Astrocyte (in vitro differentiated cells and primary cell): ENCODE results near the gene FCN3.

Experiments used
- CTCF ChIP-seq: IDR thresholded peaks from 2 replicates; pipeline ENCODE4 v1.5.1; 2011; ENCODE audit warnings: low read depth, mild to moderate bottlenecking, inconsistent platforms, low read length, moderate library complexity; ENCODE audit not compliant: insufficient read depth
- EZH2 ChIP-seq: IDR thresholded peaks from 2 replicates; pipeline ENCODE4 v1.6.1; 2012; ENCODE audit warnings: mild to moderate bottlenecking, low read length, inconsistent platforms; ENCODE audit not compliant: insufficient read depth

DNA sequence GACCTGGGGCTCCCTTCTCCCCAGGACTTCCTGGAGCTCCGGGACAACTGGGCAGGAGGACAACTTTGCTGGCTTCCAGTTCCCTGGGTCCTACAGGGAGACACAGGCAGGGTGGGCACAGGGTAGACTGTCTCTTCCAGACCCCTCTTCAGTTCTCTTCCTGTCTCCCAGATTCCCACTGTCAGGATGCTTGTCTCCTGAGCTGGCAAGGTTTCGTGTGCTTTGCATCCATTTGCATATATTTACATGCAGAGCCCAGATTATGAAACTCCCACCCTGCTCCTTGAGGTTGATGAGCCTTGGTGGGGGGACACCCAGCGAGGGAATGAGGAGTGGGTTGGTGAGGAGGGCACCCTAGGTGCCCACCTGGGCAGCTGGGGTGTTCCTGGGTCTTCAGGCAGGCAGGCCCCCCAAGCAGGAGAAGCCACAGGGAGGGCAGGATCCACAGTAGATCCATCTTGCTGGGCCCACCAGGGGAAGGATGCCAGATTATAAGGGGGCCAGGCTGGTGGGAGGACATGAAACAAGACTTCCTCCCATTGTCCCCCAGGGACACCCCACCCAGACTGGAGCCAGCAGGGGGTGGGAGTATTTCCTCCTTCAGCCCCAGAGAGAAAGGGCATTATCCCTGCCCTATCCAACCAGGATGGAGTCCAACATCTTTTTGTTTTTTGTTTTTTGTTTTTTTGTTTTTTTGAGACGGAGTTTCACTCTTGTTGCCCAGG, at the start of gene FCN3:
- TF ChIP-seq CTCF (no peak), EZH2 (no peak)
